ENCODE results near the gene CAMK2B. TPM values are rescaled to one million over a fixed set of nuclear protein-coding genes. Genes with fewer than 3 reads are reported as not detected.

Gene CAMK2B
- total and polyA plus RNA-seq, 2 experiments from 2014 or later = not detected

DNA sequence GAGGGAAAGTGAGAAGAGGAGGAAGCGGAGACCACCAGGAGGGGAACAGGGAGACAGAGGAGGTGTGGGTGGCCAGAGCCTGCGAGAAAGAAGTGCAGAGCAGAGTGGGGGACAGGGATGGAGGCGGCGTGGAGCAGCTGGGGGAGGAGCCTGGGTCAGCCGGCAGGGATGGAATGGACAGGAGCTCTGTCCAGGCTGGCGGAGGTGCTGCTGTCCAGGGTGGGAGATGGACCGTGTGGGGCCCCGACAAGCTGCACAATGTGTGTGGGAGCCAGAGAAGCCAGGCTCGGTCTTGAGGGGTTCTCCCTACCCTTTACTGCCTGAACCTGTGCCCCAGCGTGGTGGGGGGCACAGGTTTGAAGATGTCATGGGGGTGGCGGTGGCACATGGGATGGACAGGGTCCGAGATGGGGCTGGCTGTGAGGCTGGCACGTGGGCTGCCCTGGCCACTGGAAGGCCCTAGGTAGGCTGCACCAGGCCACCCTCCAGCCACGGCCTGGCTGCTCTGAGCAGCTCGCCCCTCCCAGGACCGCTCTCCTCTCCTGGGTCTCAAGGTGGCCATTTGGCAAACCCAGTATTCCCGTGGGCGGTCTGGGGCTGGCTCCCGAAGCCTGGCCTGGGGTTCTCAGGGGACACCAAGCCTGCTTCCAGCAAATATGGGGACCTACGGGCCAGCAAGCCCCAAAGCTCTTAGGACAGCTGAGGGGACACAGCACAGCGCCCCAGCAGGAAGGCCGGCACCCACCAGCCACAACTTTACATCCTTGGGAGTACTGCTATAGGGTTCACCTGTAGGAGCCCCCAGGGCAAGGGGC, 92.3 kb downstream of the CAMK2B start:
- Histone ChIP-seq H3K27ac (ENCODE audit: low read depth) (no peak overlapping the region), H3K9me2 (ENCODE audit: insufficient read depth) (no peaks in the 10 kb centered on the region), H4K20me1 (replicated peaks; ENCODE audit: insufficient read depth) (no peaks in the 10 kb centered on the region), H3K4me1 (ENCODE audit: insufficient read depth) (no peaks in the 10 kb centered on the region), H3K4me3 (no peak overlapping the region), H3K36me3 (ENCODE audit: insufficient read depth) (no peaks in the 10 kb centered on the region), H3K79me2 (replicated peaks; ENCODE audit: insufficient read depth) (no peaks in the 10 kb centered on the region), H3K4me2 (no peak overlapping the region), H3F3A (replicated peaks; ENCODE audit: low read depth) (no peaks in the 10 kb centered on the region), H2AFZ (no peak overlapping the region), H3K27me3 (ENCODE audit: insufficient read depth) (no peaks in the 10 kb centered on the region)
- Mint-ChIP-seq H3K27ac (no peak overlapping the region), H3K27me3 (ENCODE audit: insufficient read depth, low read depth, poor library complexity) (peaks cover 9% of the 10 kb centered on the region), H3K4me1 (peaks cover 7% of the 10 kb centered on the region), H3K9me3 (no peaks in the 10 kb centered on the region), H3K36me3 (ENCODE audit: low read depth) (no peaks in the 10 kb centered on the region), H3K4me3 (no peak overlapping the region)
- no peak for ATAC-seq
- TF ChIP-seq EZH2phosphoT487 (IDR thresholded peaks at IDR 0.05; ENCODE audit: unreplicated experiment) = no peak
- TF ChIP-seq NANOG (IDR thresholded peaks at IDR 0.05; ENCODE audit: borderline replicate concordance) = no peak
- no peak for TF ChIP-seq CREB1 (CRISPR knock-in tag; IDR thresholded peaks at IDR 0.05; ENCODE audit: low read depth)
- TF ChIP-seq, protein P1, sequence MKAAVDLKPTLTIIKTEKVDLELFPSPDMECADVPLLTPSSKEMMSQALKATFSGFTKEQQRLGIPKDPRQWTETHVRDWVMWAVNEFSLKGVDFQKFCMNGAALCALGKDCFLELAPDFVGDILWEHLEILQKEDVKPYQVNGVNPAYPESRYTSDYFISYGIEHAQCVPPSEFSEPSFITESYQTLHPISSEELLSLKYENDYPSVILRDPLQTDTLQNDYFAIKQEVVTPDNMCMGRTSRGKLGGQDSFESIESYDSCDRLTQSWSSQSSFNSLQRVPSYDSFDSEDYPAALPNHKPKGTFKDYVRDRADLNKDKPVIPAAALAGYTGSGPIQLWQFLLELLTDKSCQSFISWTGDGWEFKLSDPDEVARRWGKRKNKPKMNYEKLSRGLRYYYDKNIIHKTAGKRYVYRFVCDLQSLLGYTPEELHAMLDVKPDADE (IDR thresholded peaks at IDR 0.05) = no peak
- TF ChIP-seq EZH2 (IDR thresholded peaks at IDR 0.05; ENCODE audit: low read depth, unreplicated experiment) = no peak
- TF ChIP-seq STAT1 (IDR thresholded peaks at IDR 0.05; ENCODE audit: unreplicated experiment) = no peak
- TF ChIP-seq, protein P2, sequence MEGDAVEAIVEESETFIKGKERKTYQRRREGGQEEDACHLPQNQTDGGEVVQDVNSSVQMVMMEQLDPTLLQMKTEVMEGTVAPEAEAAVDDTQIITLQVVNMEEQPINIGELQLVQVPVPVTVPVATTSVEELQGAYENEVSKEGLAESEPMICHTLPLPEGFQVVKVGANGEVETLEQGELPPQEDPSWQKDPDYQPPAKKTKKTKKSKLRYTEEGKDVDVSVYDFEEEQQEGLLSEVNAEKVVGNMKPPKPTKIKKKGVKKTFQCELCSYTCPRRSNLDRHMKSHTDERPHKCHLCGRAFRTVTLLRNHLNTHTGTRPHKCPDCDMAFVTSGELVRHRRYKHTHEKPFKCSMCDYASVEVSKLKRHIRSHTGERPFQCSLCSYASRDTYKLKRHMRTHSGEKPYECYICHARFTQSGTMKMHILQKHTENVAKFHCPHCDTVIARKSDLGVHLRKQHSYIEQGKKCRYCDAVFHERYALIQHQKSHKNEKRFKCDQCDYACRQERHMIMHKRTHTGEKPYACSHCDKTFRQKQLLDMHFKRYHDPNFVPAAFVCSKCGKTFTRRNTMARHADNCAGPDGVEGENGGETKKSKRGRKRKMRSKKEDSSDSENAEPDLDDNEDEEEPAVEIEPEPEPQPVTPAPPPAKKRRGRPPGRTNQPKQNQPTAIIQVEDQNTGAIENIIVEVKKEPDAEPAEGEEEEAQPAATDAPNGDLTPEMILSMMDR (conservative IDR thresholded peaks at IDR 0.05; ENCODE audit: low read depth in 2 of 2) = no peak
- no peak for TF ChIP-seq ZNF331 (CRISPR knock-in tag; IDR thresholded peaks at IDR 0.05; ENCODE audit: low read depth)
- no peak for TF ChIP-seq JUNB (IDR thresholded peaks at IDR 0.05; ENCODE audit: unreplicated experiment)
- TF ChIP-seq POLR2AphosphoS5 (IDR thresholded peaks at IDR 0.05; ENCODE audit: low read depth) = no peak
- TF ChIP-seq ZNF462 (CRISPR knock-in tag; IDR thresholded peaks at IDR 0.05) = no peak
- TF ChIP-seq ZNF114 (CRISPR knock-in tag; IDR thresholded peaks at IDR 0.05) = no peak
- no peak for TF ChIP-seq REST (IDR thresholded peaks at IDR 0.05; ENCODE audit: unreplicated experiment)
- no peak for DNase-seq (ENCODE audit: low spot score)

Data from GM23338 (cell line).